ACHN (cell line): ENCODE measurements around the gene RHOU.
"Not testable (repeated sequence)": the region's sequence is repeated elsewhere in the genome, so short reads cannot be mapped to it uniquely, and the experiment has no call there.

ENCODE experiments used
- DNase-seq: peaks from one replicate; pipeline ENCODE4 v3.0.0-alpha.2; 2015
- in situ Hi-C: cut with HindIII; loops from 2 replicates; pipeline ENCODE4 v1.10.0; 2017; ENCODE audit warnings: low sequenced_read_pairs, low pct_ligation_motif_present, low pct_unique_long_range_greater_than_20kb

Gene RHOU

DNA sequence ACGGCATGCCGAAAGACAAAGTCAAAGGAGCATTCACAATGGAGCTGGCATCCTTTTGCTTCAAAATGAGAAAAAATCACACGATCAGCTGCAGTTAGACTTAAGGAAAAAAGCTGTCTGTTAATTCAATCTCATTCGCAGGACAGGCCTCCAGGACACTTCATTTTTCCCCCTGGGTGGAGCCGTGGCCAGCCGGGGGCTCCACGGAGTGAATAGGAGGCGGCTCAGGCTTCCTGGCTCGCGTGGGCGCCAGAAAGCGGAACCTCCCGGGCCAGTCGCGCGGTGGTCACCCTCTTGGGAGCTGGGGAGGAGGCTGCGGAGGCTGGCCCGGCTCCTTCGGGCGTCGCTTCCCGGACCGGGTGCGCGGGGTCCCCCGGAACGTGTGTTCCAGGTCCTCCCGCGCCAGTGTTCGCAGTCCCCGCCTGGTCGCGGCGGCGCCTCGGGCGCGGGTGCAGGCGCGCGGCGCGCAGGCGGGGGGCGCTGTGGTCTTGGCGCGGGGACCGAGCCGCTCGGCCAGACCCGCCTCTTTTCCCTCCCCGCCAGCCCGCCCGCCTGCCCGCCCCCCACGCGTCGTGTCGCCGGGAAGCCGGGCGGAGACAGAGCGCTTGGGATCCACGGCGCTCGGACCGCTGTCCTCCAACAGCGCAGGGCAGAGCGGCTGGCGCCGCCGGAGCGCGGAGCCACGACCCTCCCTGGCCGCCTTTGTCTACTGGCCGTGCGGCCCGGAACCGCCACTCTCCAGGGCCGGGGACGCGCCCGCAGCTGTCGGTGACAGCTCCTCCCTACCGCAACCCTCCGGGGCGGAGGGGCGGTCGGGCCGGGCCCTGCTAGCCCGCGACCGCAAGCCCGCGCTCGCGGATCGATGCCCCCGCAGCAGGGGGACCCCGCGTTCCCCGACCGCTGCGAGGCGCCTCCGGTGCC is at the start of gene RHOU:
Gene RHOU, plus strand, starts transcription at position 599 of the 921 bp plus-strand sequence. Its CDS starts 264 bp downstream, at position 863.
- peak; percentile 65 for DNase-seq
- in situ Hi-C loops = no loop called here

DNA sequence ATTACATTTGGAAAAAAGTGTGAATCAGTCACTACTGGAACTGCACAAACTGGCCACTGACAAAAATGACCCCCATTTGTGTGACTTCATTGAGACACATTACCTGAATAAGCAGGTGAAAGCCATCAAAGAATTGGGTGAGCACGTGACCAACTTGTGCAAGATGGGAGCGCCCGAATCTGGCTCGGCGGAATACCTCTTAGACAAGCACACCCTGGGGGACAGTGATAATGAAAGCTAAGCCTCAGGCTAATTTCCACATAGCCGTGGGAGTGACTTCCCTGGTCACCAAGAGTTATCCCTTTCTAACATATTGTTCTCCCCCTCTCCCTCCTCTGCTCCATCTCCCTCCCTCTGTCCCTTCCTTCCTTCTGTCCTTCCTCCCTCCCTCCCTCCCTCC is 47.7 kb upstream of the RHOU start:
- in situ Hi-C loops = no loop called here
- DNase-seq = no peak

DNA sequence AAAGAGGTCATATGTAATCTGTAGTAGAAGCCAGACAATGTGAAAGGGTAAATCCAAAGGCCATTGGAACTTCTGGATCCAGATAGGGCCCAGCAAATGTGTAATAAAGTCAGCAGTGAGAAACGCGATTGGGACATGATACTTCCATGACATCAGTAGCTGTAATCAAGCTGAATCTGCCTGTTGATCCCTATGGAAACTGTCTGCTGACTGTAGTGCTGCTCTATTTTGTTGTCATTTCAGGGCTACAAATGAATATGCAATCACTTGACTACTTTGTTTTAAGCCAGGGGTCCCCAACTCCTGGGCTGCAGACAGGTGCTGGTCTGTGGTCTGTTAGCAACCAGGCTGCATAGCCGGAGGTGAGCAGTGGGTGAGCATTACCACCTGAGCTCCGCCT is 46.0 kb upstream of the RHOU start:
- in situ Hi-C loops = no loop called here
- no peak for DNase-seq

DNA sequence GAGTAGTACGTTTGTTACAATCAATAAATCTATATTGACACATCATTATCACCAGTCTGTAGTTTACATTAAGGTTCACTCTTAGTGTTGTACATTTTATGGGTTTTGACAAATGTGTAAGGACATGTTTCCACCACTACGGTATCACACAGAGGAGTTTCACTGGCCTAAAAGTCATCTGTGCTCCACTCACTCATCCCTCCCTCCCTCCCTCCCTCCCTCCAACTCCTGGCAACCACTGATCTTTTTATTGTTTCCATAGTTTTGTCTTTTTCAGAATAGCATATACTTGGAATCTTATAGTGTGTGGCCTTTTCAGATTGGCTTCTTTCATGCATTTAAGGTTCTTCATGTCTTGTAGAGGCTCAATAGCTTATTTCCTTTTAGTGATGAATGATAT is 44.1 kb upstream of the RHOU start:
- in situ Hi-C loops = no loop called here
- DNase-seq = no peak

DNA sequence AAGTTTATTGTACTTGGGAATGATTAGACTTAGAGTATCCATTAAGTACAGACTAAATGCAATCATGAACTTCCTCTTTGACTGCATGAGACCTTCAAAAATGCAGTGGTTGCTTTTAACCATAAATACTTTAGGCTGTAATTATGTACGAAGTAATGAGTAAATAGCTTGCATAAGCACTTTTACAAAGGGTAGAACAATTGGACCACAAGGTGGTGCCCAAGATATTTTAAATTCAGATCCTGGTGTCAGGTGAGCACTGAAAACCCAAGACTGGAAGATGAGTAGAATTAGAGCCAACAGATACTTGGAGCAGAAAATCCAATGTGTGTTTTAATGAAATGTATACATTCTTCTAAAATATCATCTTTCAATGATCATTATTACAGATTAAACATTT is 43.4 kb upstream of the RHOU start:
- peak; percentile 55 for DNase-seq
- in situ Hi-C loops = no loop called here

- in situ Hi-C loops, DNase-seq: not testable (repeated sequence)
Measured at GRCh38 chr1:228694447-228694846, 40.8 kb upstream of the RHOU start.

DNA sequence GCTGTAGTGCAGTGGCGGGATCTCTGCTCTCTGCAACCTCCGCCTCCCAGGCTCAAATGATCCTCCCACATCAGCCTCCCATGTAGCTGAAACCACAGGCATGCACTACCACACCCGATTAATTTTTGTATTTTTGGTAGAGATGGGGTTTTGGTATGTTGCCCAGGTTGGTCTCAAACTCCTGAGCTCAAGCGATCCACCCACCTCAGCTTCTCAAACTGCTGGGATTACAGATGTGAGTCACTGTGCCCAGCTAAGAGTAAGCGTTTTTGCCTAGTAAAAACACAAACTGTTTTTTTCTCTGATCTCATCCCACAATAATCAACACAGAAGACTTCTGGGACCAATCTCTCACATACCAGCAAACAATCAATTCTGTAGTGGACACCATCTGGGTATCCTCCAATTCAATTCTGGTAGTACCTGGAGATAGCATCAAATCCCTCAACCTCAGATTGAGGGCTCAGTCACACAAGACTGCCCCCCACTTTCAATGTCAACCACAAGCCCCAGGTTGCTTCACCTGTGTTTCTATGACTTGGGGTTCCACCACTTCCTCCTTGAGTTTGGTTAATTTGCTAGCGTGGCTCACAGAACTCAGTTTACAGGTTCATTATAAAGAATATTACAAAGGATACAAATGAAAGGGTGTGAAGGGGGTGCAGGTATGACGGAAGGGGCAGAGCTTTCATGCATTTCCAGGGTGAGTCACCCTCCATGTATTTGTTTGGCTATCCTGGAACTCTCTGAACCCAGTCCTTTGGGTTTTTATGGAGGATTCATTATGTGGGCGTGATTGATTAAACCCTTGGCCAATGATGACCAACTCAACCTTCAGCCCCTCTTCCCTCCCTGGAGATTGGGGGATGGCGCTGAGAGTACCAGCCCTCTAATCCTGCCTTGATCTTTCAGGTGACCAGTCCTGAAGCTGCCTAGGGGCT is 40.0 kb upstream of the RHOU start:
- no peak for DNase-seq
- in situ Hi-C loops = no loop called here

DNA sequence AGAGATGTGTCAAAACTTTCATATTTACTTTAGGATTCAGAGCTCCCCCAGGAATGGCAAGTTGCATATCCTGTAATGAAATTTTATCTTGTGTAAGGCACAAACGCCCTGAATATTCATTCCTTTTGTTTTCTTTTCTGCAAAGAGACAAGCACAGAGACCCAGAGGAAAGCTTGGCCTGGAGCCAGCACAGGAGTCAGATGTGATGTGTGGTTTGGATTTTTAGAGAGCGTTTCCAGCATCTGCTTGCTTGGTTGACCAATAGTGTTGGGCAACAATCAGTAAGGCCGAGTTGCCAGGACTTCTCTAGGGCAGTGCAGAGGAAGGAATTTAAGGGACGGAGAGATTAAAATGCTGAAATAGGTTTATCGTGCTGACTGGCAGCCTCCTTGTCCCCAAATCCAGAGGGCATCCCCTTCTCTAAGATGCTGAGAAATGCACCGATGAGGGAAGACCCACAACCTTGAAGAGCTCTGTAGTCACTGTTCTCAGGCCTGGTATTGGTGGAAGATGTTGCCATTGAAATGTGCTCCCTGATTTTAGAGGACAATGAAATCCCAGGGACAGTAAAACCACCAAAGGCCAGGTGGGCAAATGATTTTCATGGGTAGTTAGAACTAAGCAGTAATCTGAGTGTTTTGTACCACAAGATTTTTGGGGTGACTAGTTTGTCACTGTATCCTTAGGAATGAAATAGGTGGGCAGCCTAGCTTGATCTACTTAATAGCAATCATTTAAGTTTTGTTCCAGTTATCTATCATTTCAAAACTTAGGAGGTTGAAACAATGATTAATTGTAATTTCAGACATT is 37.9 kb upstream of the RHOU start:
- in situ Hi-C loops = no loop called here
- DNase-seq = no peak

GRCh38 chr1:228698017-228698329 is 37.3 kb upstream of the RHOU start:
- in situ Hi-C loops = no loop called here
- no peak for DNase-seq

DNA sequence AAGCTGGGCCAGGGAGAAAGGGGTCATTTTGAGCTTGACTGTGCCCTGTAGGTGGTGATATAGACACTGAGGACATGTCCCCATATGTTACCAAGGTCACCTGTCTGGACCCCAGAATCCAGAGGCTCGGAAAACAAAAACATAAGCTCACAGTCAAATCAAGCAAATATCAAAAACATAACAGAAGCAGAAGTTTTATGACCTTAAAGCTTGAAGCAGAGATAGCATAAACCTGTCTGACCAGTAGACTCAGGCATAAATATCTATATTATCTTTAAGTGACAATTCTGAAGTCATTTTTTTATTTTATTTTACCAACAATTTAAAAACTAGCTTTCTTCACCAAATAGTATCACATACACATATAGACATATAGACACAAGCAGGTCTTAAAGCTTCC is 32.8 kb upstream of the RHOU start:
- no peak for DNase-seq
- in situ Hi-C loops = no loop called here

GRCh38 chr1:228706305-228706704 is 29.0 kb upstream of the RHOU start:
- no peak for DNase-seq
- in situ Hi-C loops = no loop called here

- no peak for DNase-seq
- in situ Hi-C loops = no loop called here
Measured at GRCh38 chr1:228717081-228717480, 18.2 kb upstream of the RHOU start.

- in situ Hi-C loops = no loop called here
Measured at GRCh38 chr1:228721407-228721806, 13.9 kb upstream of the RHOU start.

GRCh38 chr1:228723287-228723686 is 12.0 kb upstream of the RHOU start:
- DNase-seq = no peak
- in situ Hi-C loops = no loop called here

More at GRCh38 chr1:228721407-228721806, 13.9 kb upstream of the RHOU start:
- DNase-seq = no peak

GRCh38 chr1:228723921-228724320 is 11.4 kb upstream of the RHOU start:
- no peak for DNase-seq
- in situ Hi-C loops = no loop called here

- DNase-seq = no peak
- in situ Hi-C loops = no loop called here
Measured at GRCh38 chr1:228725178-228725577, 10.1 kb upstream of the RHOU start.

GRCh38 chr1:228727681-228728171 is 7.6 kb upstream of the RHOU start:
- in situ Hi-C loops = no loop called here
- DNase-seq = no peak

DNA sequence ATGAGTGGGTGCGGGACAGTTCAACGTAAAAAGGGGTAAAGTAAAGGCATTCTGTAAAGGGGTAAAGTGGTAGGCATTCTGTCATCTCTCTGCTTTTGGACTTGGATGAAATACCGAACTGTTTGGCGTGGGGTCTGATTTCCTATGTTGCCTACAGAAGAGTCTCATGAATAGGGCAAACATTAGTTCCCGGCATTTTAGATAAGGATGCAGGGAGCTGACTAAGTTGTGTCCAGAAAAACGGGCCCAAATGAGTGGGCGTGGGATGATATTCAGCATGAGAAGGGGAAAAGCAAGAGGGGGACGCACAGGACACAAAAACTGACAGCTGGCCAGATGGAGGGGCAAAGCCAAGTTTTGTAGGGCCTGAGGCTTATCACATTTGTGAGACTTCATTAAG is 2.9 kb upstream of the RHOU start:
- in situ Hi-C loops = no loop called here
- DNase-seq = no peak

GRCh38 chr1:228733576-228733975 is 1.7 kb upstream of the RHOU start:
- no peak for DNase-seq
- in situ Hi-C loops = no loop called here
